DOHH2 (cell line): ENCODE measurements around the gene GFRA1.

ENCODE experiments used
- H3F3A ChIP-seq: fragments of 200-600 bp; sonication (generic), shearing (Covaris generic); 2 replicates; pipeline ENCODE4 v1.6.0; 2016; ENCODE audit warnings: antibody characterized with exemption, mild to moderate bottlenecking; ENCODE audit not compliant: control insufficient read depth, insufficient read depth
- H3K27ac ChIP-seq: fragments of 200-600 bp; sonication (generic); 2 replicates; pipeline ENCODE4 v1.5.1; 2014; ENCODE audit warnings: low read depth, mild to moderate bottlenecking, low read length, moderate library complexity
- H3K27me3 ChIP-seq: fragments of 200-600 bp; sonication (generic); 2 replicates; pipeline ENCODE4 v1.6.1; 2014; ENCODE audit warnings: mild to moderate bottlenecking, low read length, mixed read lengths; ENCODE audit not compliant: control insufficient read depth
- H3K36me3 ChIP-seq: fragments of 200-600 bp; sonication (generic); 2 replicates; pipeline ENCODE4 v1.6.1; 2014; ENCODE audit warnings: mild to moderate bottlenecking, low read length, moderate library complexity, mixed read lengths; ENCODE audit not compliant: control insufficient read depth
- H3K4me1 ChIP-seq: fragments of 200-600 bp; sonication (generic); 2 replicates; pipeline ENCODE4 v1.6.1; 2014; ENCODE audit warnings: mild to moderate bottlenecking, low read length, mixed read lengths; ENCODE audit not compliant: control insufficient read depth
- H3K4me2 ChIP-seq: fragments of 200-600 bp; sonication (generic); 2 replicates; pipeline ENCODE4 v1.6.0; 2014; ENCODE audit warnings: mild to moderate bottlenecking, low read length, moderate library complexity
- H3K4me3 ChIP-seq: fragments of 200-600 bp; sonication (generic); 2 replicates; pipeline ENCODE4 v1.5.1; 2014; ENCODE audit warnings: mild to moderate bottlenecking, low read length, mixed read lengths
- H3K79me2 ChIP-seq: fragments of 200-600 bp; sonication (generic); 2 replicates; pipeline ENCODE4 v1.6.1; 2014; ENCODE audit warnings: mild to moderate bottlenecking, low read length, mixed read lengths; ENCODE audit not compliant: control insufficient read depth
- H3K9me2 ChIP-seq: fragments of 200-600 bp; sonication (generic); replicated peaks from 2 replicates; pipeline ENCODE4 v1.6.1; 2014; ENCODE audit warnings: mild to moderate bottlenecking, low read length, mixed read lengths; ENCODE audit not compliant: control insufficient read depth
- H3K9me3 ChIP-seq: fragments of 200-600 bp; sonication (generic); 2 replicates; pipeline ENCODE4 v1.6.1; 2014; ENCODE audit warnings: antibody characterized with exemption, low read length, mixed read lengths; ENCODE audit not compliant: control insufficient read depth, insufficient read depth
- H4K20me1 ChIP-seq: fragments of 200-600 bp; sonication (generic); 2 replicates; pipeline ENCODE4 v1.6.0; 2014; ENCODE audit warnings: low read depth, mild to moderate bottlenecking, antibody characterized with exemption, low read length, moderate library complexity; ENCODE audit not compliant: control insufficient read depth, insufficient read depth
- CTCF ChIP-seq: fragments of 200-600 bp; sonication (generic); IDR thresholded peaks from one replicate; pipeline ENCODE4 v1.5.1; 2014; ENCODE audit warnings: antibody characterized with exemption, mild to moderate bottlenecking, low read depth, low read length; ENCODE audit not compliant: poor library complexity, severe bottlenecking
- EZH2phosphoT487 ChIP-seq: fragments of 200-600 bp; sonication (generic); IDR thresholded peaks from 2 replicates; pipeline ENCODE4 v1.6.1; 2017; ENCODE audit warnings: borderline replicate concordance, mild to moderate bottlenecking, antibody characterized with exemption, low read length, moderate library complexity, mixed read lengths

The GFRA1 gene

DNA sequence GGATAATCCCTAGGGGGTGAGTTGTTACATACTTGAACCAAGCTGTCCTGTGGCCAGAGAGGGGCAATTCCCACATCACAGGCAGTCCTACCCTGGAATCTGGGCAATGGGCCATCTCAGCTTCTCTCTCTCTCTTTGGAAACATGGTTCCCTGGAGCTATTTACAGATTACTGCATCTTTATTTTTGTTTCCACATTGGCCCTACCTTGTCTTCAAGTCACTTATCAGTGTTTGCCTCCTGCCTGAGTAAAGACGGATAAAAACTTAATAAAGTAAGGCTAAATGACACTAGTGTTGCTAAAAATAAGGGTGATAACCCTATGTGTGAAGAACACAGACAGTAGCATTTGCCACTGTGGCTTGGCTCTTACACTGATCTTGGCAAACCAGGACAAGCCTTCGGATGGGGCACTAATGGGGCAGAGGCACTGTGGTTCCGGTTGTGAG, 228.2 kb downstream of the GFRA1 start:
- Histone ChIP-seq H3K9me2 (no peaks in the 10 kb centered on the region), H3K9me3 (no peaks in the 10 kb centered on the region), H3K79me2 (no peaks in the 10 kb centered on the region), H3K4me2 (no peak overlapping the region), H3K27ac (no peak overlapping the region), H3K27me3 (no peaks in the 10 kb centered on the region), H3K4me1 (no peaks in the 10 kb centered on the region), H4K20me1 (no peaks in the 10 kb centered on the region), H3K4me3 (no peak overlapping the region), H3F3A (no peaks in the 10 kb centered on the region), H3K36me3 (no peaks in the 10 kb centered on the region)
- TF ChIP-seq CTCF: no peak
- TF ChIP-seq EZH2phosphoT487: no peak

DNA sequence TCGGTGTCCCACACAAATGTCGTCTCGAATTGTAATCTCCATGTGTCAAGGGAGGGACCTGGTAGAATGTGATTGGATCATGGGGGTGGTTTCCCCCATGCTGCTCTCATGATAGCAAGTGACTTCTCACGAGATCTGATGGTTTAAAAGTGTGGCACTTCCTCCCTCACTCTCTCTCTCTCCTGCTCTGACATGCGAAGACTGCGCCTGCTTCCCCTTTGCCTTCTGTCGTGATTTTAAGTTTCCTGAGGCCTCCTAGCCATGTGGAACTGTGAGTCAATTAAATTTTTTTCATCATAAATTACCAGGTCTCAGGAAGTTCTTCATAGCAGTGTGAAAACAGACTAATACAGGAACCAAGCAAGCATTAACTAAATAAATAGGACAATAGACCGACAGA, 229.1 kb downstream of the GFRA1 start:
- H3K27me3 ChIP-seq: no peaks in the 10 kb centered on the region
- no peaks in the 10 kb centered on the region for H3K36me3 ChIP-seq
- H3K9me3 ChIP-seq: no peaks in the 10 kb centered on the region
- no peak overlapping the region for H3K4me3 ChIP-seq
- H3F3A ChIP-seq: no peaks in the 10 kb centered on the region
- no peaks in the 10 kb centered on the region for H3K9me2 ChIP-seq
- H3K79me2 ChIP-seq: no peaks in the 10 kb centered on the region
- no peak overlapping the region for H3K4me2 ChIP-seq
- no peak overlapping the region for H3K27ac ChIP-seq
- TF ChIP-seq CTCF: no peak
- no peak for TF ChIP-seq EZH2phosphoT487
- H3K4me1 ChIP-seq: no peaks in the 10 kb centered on the region
- H4K20me1 ChIP-seq: no peaks in the 10 kb centered on the region

DNA sequence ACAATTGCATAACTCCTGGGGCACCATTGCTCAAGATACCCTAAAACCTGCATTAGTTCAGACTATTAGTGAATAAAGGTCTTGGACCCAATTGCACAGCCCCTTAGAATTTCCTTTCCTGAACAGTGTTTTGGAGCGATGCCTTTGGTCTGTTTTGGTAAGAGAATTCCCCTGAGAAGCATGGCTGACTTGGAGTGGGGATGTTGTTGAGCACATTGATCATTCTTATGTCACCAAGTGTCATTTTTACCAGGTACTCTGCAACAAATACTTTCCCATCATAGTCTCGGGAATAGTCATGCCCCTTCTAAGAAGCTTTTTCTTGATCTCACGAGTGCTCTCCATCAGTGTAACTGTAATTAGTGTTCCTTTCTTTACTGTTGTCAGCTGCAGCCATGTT, 229.7 kb downstream of the GFRA1 start:
- no peak overlapping the region for H3K4me2 ChIP-seq
- no peak for TF ChIP-seq EZH2phosphoT487
- TF ChIP-seq CTCF: no peak
- no peak overlapping the region for H3K4me3 ChIP-seq
- H3K27ac ChIP-seq: no peak overlapping the region
- H4K20me1 ChIP-seq: no peaks in the 10 kb centered on the region
- H3K9me3 ChIP-seq: no peaks in the 10 kb centered on the region
- no peaks in the 10 kb centered on the region for H3K27me3 ChIP-seq
- no peaks in the 10 kb centered on the region for H3K4me1 ChIP-seq
- H3K9me2 ChIP-seq: no peaks in the 10 kb centered on the region
- H3F3A ChIP-seq: no peaks in the 10 kb centered on the region
- H3K36me3 ChIP-seq: no peaks in the 10 kb centered on the region
- H3K79me2 ChIP-seq: no peaks in the 10 kb centered on the region

GRCh38 chr10:116041948-116042347, 231.1 kb downstream of the GFRA1 start:
- no peaks in the 10 kb centered on the region for H3K79me2 ChIP-seq
- H3K27ac ChIP-seq: no peak overlapping the region
- H3K4me3 ChIP-seq: no peak overlapping the region
- no peaks in the 10 kb centered on the region for H4K20me1 ChIP-seq
- H3K36me3 ChIP-seq: no peaks in the 10 kb centered on the region
- H3K9me2 ChIP-seq: no peaks in the 10 kb centered on the region
- H3K4me2 ChIP-seq: no peak overlapping the region
- TF ChIP-seq CTCF: no peak
- TF ChIP-seq EZH2phosphoT487: no peak
- H3K9me3 ChIP-seq: no peaks in the 10 kb centered on the region
- H3F3A ChIP-seq: no peaks in the 10 kb centered on the region
- H3K4me1 ChIP-seq: no peaks in the 10 kb centered on the region
- no peaks in the 10 kb centered on the region for H3K27me3 ChIP-seq
